Lung (tissue), 12 donors: ENCODE measurements around the gene CDH13. TPM values are rescaled to one million over a fixed set of nuclear protein-coding genes. Genes with fewer than 3 reads are reported as not detected.

Experiments used
- ATAC-seq: fragments of 200-7000 bp; cut with Tn5 transposase; one replicate; pipeline ENCODE4 v1.9.1; 2020; ENCODE audit warnings: moderate number of reproducible peaks; ENCODE audit not compliant: insufficient read depth, low FRiP score
- DNase-seq, 3 donors: peaks; one replicate each; pipeline ENCODE4 v3.0.0-alpha.2; 2013 to 2017
- H3K27ac ChIP-seq, 2 donors: one replicate each; pipeline ENCODE4 v1.5.1; 2013; ENCODE audit warnings: mild to moderate bottlenecking in 2 of 2, moderate library complexity in 2 of 2, control low read depth in 1 of 2, inconsistent platforms in 1 of 2, low read depth in 1 of 2, low read length in 1 of 2
- H3K27me3 ChIP-seq, 3 donors: one replicate each; pipeline ENCODE4 v1.5.1; 2013; ENCODE audit warnings: low read length in 2 of 3; ENCODE audit not compliant: control insufficient read depth in 3 of 3, insufficient read depth in 3 of 3
- H3K36me3 ChIP-seq, 4 donors: one replicate each; pipeline ENCODE4 v1.5.1; 2013; ENCODE audit warnings: low read length in 4 of 4, mild to moderate bottlenecking in 1 of 4, moderate library complexity in 1 of 4; ENCODE audit not compliant: control insufficient read depth in 4 of 4, insufficient read depth in 4 of 4
- H3K4me1 ChIP-seq, 5 donors: one replicate each; pipeline ENCODE4 v1.5.1; 2013; ENCODE audit warnings: low read length in 5 of 5, mild to moderate bottlenecking in 2 of 5, moderate library complexity in 1 of 5; ENCODE audit not compliant: control insufficient read depth in 5 of 5, insufficient read depth in 5 of 5
- H3K4me3 ChIP-seq: one replicate; pipeline ENCODE4 v1.5.1; 2013; ENCODE audit warnings: mild to moderate bottlenecking, control low read depth, moderate library complexity
- H3K9ac ChIP-seq, 2 donors: one replicate each; pipeline ENCODE4 v1.5.1; 2013; ENCODE audit warnings: low read length in 2 of 2, control low read depth in 1 of 2; ENCODE audit not compliant: insufficient read depth in 1 of 2
- H3K9me3 ChIP-seq, 4 donors: one replicate each; pipeline ENCODE4 v1.5.1; 2013; ENCODE audit warnings: low read length in 3 of 4, mild to moderate bottlenecking in 1 of 4, moderate library complexity in 1 of 4; ENCODE audit not compliant: control insufficient read depth in 4 of 4, insufficient read depth in 3 of 4
- CTCF ChIP-seq: IDR thresholded peaks from 2 replicates; pipeline ENCODE4 v1.5.1; 2012; ENCODE audit warnings: mild to moderate bottlenecking; ENCODE audit errors: control extremely low read depth, extremely low read depth
- WGBS, 2 donors: extraction: QIAGEN DNeasy Blood & Tissue Kit; methylation state at CpG; one replicate each; pipeline ENCODE4 v1.1.7; 2013; 5-methylcytosine and 5-hydroxymethylcytosine counted together
- polyA plus RNA-seq, 2 donors: library from polyadenylated mRNA; stranded (reverse); fragments of 200-250 nt; gene quantifications; one replicate each; pipeline ENCODE4 v1.2.1, GENCODE V29; 2013
- total RNA-seq, 2 donors: library from RNA; depleted of rRNA in 1 of 2; stranded (reverse); fragments of >200 nt in 1 of 2; gene quantifications; one replicate each; pipeline ENCODE4 v1.2.1, GENCODE V29; 2014 to 2021
- donor health status: control.
- donor health status: control.
- donor health status: Bipolar disorder and iron deficiency.
- donor health status: healthy.
- donor health status: DM: yes; HTN: yes; CAD: no.

The CDH13 gene
- total and polyA plus RNA-seq, 4 donors, result 2.1 to 12.3 (median 7.3) TPM

DNA sequence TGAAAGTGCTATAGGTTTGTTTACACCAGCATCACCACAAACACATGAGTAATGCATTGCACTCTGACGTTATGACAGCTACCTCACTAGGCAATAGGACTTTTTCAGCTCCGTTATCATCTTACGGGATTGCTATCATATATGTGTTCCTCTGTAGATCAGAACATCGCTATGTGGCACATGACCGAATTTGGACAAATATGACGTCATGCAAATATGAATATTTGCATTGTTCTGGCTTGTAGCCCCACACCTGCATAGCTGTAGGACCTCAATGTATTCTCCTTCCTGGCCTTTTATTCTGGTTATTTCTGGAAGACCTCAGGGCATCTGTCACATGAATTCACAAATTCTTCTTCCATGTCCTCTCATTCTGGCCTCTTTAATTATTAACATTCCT lies 393.2 kb downstream of the CDH13 start:
- WGBS, 2 donors, result 96% methylated on average over 6 of the region's 6 CpGs

GRCh38 chr16:83021045-83021444 lies 394.3 kb downstream of the CDH13 start:
- no peaks in the 10 kb centered on the region for H3K9me3 ChIP-seq
- peaks cover 0 to 5% (median 0%) of the 10 kb centered on the region in 5 donors for H3K4me1 ChIP-seq
- no peak overlapping the region for H3K4me3 ChIP-seq
- H3K9ac ChIP-seq, result no peak overlapping the region
- DNase-seq, result no peak
- no peak for ATAC-seq
- no peaks in the 10 kb centered on the region for H3K27me3 ChIP-seq
- WGBS, 2 donors, result 87 to 88% methylated on average over 6 of the region's 6 CpGs
- TF ChIP-seq CTCF, result no peak
- no peaks in the 10 kb centered on the region for H3K36me3 ChIP-seq
- H3K27ac ChIP-seq, result no peak overlapping the region

More for the DNA sequence above, 393.2 kb downstream of the CDH13 start:
- H3K9me3 ChIP-seq, result no peaks in the 10 kb centered on the region
- no peak overlapping the region for H3K4me3 ChIP-seq
- H3K27me3 ChIP-seq, result no peaks in the 10 kb centered on the region
- H3K4me1 ChIP-seq, result peaks cover 0 to 5% (median 0%) of the 10 kb centered on the region in 5 donors
- no peak for DNase-seq
- no peaks in the 10 kb centered on the region for H3K36me3 ChIP-seq
- no peak overlapping the region for H3K9ac ChIP-seq
- ATAC-seq, result no peak
- no peak for TF ChIP-seq CTCF
- no peak overlapping the region for H3K27ac ChIP-seq

DNA sequence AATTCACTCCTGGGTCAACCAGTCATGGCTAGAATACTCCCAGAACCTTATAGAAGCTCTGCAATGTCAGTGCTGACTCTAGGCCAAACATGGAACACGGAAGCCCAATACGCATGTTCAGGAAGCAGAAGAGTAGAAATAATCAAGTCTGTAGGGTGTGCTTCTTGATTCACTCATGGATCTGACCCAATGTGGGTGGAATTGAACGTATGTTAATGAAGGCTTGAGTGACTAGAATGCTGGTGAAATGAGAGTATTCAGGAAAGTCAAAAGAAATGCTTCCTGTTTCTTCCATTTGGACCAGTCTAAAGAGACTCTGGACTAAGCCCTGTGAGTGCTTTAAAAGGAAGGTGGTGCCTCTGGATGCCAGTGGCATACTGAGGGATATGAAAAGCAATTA lies 395.0 kb downstream of the CDH13 start:
- DNase-seq (no peak), ATAC-seq (no peak)
- no peak overlapping the region for H3K27ac ChIP-seq
- H3K4me1 ChIP-seq, result peaks cover 0 to 5% (median 0%) of the 10 kb centered on the region in 5 donors
- WGBS, 2 donors, result 78 to 88% methylated on average over 3 of the region's 3 CpGs
- H3K36me3 ChIP-seq, result no peaks in the 10 kb centered on the region
- H3K27me3 ChIP-seq, result no peaks in the 10 kb centered on the region
- no peak overlapping the region for H3K9ac ChIP-seq
- no peak for TF ChIP-seq CTCF
- no peaks in the 10 kb centered on the region for H3K9me3 ChIP-seq
- no peak overlapping the region for H3K4me3 ChIP-seq

- 80 to 84% methylated on average over 4 of the region's 4 CpGs for WGBS, 2 donors
- ATAC-seq, result no peak
These were observed 396.2 kb downstream of the CDH13 start for GRCh38 chr16:83023011-83023410.

More at GRCh38 chr16:83023011-83023410, 396.2 kb downstream of the CDH13 start:
- Histone ChIP-seq H3K36me3 (no peaks in the 10 kb centered on the region), H3K9ac (no peak overlapping the region), H3K27me3 (no peaks in the 10 kb centered on the region), H3K4me1 (peaks cover 0 to 5% (median 0%) of the 10 kb centered on the region in 5 donors), H3K27ac (no peak overlapping the region), H3K4me3 (no peak overlapping the region), H3K9me3 (no peaks in the 10 kb centered on the region)
- no peak for TF ChIP-seq CTCF
- no peak for DNase-seq
